ENCODE data around the gene OPTN. TPM values are rescaled to one million over a fixed set of nuclear protein-coding genes. Genes with fewer than 3 reads are reported as not detected.

The OPTN gene
- total and polyA plus RNA-seq, 2 of the 8 experiments (the other 6 are each of a cell fraction or from before 2014, with no cell fraction given): 4.8 to 20.1 TPM

- TF ChIP-seq USF2 (IDR thresholded peaks at IDR 0.05; ENCODE audit: low read length): no peak
- no peak for TF ChIP-seq BCL11A (IDR thresholded peaks at IDR 0.05; ENCODE audit: low read depth in 2 of 2, low read length in 2 of 2)
- peak; percentile 63 to 72 for TF ChIP-seq RAD21 (IDR thresholded peaks at IDR 0.05 in 1 of 2, conservative IDR thresholded peaks at IDR 0.05 in 1 of 2; ENCODE audit: low read depth in 2 of 2, low read length in 2 of 2)
- peak; percentile 86 for TF ChIP-seq TEAD4 (IDR thresholded peaks at IDR 0.05; ENCODE audit: low read depth, low read length)
- TF ChIP-seq HDAC2 (IDR thresholded peaks at IDR 0.05; ENCODE audit: borderline replicate concordance in 1 of 2, low read depth in 2 of 2, low read length in 2 of 2): peak in 1 of 2 experiments; percentile 94; a peak in 2 of 4 replicates
- peak; percentile 77 for TF ChIP-seq ASH2L (IDR thresholded peaks at IDR 0.05; ENCODE audit: low read length)
- no peak for TF ChIP-seq SP2 (IDR thresholded peaks at IDR 0.05; ENCODE audit: low read length)
- no peak for TF ChIP-seq RXRA (IDR thresholded peaks at IDR 0.05; ENCODE audit: insufficient read depth, low read depth, low read length)
- TF ChIP-seq TAF1 (IDR thresholded peaks at IDR 0.05; ENCODE audit: low read depth, low read length): peak; percentile 85
- peak; percentile 98 for TF ChIP-seq E2F6 (IDR thresholded peaks at IDR 0.05)
- no peak for TF ChIP-seq TCF12 (IDR thresholded peaks at IDR 0.05; ENCODE audit: low read depth, low read length)
- TF ChIP-seq JUND (IDR thresholded peaks at IDR 0.05; ENCODE audit: low read length): 0 out of 2 replicates have a peak, but pooled peaks have one; percentile 15
- no peak for TF ChIP-seq HDAC6 (IDR thresholded peaks at IDR 0.05; ENCODE audit: low read depth, low read length)
- peak; percentile 85 for TF ChIP-seq BACH1 (IDR thresholded peaks at IDR 0.05; ENCODE audit: low read length)
- no peak for TF ChIP-seq CBX5 (IDR thresholded peaks at IDR 0.05; ENCODE audit: low read depth, low read length)
Observed at GRCh38 chr10:13160934-13161856, 61.2 kb downstream of the OPTN start, which contains the start of gene MCM10 (continued).

Data from H1 (cell line).